GM08714 (cell line): ENCODE data around the gene DCTN3.

Experiments used
- H3K4me3 ChIP-seq: fragments of 200-500 bp; sonication (Bioruptor generic); 2 replicates; pipeline ENCODE4 v1.5.1; 2014; ENCODE audit warnings: mild to moderate bottlenecking, low read length, inconsistent platforms
- ZNF274 ChIP-seq: IDR thresholded peaks from 2 replicates; pipeline ENCODE4 v1.6.1; 2012; ENCODE audit warnings: mild to moderate bottlenecking, low read depth, low read length

The DCTN3 gene

GRCh38 chr9:34600908-34601307, 19.4 kb downstream of the DCTN3 start:
- no peak for TF ChIP-seq ZNF274
- no peak overlapping the region for H3K4me3 ChIP-seq

GRCh38 chr9:34599546-34599945, 20.7 kb downstream of the DCTN3 start:
- H3K4me3 ChIP-seq: no peak overlapping the region
- TF ChIP-seq ZNF274: no peak

DNA sequence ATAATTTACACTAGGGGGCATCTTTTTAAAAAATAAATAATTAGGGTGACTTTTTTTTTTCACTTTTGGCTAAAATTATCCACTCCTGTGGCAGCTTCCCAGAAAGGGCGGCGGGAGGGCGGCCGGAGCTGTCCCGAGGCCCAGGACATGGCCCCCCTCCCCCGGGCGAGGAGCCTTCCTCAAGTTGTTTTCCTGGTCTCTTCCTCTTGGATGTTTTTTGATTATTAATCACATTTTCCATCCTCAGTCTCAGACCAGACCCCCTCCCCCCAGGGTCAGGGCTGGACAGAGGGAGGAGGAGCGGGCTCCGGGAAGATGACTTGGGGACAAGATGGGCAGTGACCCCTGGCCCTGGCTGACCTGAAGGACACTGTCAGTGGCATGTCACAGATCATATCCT, 26.1 kb downstream of the DCTN3 start:
- H3K4me3 ChIP-seq: no peak overlapping the region
- no peak for TF ChIP-seq ZNF274

DNA sequence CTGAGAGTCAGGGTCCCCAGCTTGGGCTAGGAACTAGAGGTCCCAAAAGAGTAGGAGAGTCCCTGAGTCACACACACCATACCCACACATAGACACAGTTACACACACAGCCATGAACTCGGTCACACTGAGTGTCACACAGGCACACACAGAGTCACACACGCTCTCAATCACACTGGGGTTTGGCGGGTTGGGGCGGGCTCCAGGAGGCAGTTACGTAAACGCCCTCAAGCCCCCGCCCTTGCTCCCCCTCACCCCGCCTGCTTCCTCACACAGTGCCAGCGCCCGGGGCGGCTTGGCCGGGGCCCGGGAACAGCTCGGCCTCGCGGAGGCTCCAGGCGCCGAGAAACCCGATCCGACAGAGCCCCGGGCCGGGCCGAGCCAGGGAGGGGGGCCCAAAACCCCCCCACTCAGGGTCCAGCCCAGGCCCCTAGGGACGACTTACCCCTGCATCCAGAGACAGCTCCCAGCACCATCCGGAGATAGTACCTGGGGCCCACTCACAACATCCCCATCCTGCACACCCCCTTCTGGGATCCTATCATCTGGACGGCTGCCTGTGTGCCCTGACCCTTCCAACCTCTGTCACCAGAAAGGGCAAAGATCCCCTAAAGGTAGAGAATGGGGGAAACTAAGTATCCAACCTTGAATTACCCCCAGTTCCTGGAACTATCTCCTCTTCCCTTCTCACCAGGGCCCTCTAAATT, 27.2 kb downstream of the DCTN3 start:
- no peak overlapping the region for H3K4me3 ChIP-seq
- no peak for TF ChIP-seq ZNF274

DNA sequence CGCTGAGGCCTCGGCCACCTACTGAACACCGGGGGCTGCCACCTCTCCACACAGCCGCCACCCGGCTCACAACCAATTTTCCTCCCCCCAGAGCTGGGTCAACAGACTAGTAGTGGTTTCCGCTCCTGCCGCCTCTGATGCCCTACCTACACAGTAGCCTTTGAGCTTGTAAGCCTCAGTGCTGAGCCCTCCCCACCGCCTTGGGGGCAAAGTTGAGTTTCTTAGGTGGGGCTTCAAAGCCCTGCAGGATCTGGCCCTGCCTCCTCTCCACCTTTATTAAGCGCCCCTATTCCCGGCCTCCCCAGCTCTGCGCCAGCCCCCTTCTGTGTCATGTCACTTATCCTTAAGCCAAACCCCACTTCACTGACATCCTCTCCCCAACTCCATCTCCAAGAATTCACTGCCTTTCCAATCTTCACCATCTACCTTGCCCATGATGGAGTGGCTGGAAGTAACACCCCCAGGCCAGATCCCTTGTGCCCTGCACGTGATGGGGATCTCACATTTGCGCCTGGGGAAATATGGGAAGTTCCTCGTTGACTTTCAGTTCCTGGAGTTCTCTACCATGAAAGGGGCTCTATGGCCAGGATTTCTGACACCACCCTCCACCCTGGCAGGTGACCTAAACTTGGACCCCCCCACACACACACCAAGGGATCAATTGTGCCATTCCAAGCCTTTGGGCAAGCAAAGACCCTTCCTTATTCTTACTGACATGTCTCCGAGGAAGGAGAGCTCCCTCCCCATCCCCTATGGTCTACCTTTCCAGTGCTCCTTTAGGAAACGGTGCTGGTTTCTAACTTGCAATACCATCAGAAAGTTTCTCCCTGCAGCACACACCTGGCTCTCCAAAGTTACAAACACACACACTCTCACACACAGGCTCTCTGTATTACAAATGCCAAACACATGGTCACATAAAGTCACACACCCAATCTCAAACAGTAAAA, 28.1 kb downstream of the DCTN3 start:
- no peak overlapping the region for H3K4me3 ChIP-seq
- no peak for TF ChIP-seq ZNF274

- H3K4me3 ChIP-seq: no peak overlapping the region
- TF ChIP-seq ZNF274: no peak
Observed at GRCh38 chr9:34591248-34591916, 28.9 kb downstream of the DCTN3 start.

GRCh38 chr9:34590381-34591247, 29.7 kb downstream of the DCTN3 start:
- no peak for TF ChIP-seq ZNF274
- no peak overlapping the region for H3K4me3 ChIP-seq

DNA sequence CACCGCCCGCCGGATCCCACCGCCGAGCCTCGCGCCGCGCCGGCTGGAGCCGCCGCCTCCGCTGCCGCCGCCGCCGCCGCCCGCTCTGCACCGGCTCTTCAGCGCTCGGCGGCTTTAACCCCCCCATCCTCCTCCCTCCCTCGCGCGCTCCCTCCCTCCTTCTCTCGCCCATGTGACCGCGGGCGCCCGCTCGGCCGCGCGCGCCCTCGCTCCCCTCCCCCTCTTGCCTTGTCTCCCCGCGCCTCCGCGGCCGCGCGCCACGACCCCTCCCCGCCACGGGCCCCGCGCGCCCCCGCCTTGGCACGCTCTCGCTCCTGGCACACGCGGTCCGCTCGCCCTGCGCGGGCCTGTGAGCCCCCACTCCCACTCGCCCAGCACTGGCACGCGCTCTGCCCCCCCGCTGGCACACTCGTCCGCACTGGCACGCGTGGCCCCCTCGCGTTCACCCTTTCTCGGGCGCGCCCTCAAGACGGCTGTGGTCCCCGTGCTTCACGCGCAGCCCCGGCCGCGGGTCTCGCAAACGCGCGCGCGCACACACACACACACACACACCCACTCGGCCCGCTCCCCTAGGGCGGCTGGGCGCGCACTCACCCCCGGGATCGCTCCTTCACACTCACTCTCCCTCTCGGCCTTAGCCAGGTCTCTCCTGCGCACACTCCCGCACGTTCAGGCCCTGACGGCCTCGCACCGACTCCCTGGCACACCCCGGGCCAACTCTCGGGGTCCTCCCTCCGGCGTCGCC, 30.5 kb downstream of the DCTN3 start, which contains the start of gene CNTFR:
Gene CNTFR (minus strand): TSS at position 89 of the 745 bp plus-strand sequence. CDS start 20,743 bp downstream, outside the sequence.
- TF ChIP-seq ZNF274: no peak
- no peak within 1 kb of the TSS for H3K4me3 ChIP-seq

DNA sequence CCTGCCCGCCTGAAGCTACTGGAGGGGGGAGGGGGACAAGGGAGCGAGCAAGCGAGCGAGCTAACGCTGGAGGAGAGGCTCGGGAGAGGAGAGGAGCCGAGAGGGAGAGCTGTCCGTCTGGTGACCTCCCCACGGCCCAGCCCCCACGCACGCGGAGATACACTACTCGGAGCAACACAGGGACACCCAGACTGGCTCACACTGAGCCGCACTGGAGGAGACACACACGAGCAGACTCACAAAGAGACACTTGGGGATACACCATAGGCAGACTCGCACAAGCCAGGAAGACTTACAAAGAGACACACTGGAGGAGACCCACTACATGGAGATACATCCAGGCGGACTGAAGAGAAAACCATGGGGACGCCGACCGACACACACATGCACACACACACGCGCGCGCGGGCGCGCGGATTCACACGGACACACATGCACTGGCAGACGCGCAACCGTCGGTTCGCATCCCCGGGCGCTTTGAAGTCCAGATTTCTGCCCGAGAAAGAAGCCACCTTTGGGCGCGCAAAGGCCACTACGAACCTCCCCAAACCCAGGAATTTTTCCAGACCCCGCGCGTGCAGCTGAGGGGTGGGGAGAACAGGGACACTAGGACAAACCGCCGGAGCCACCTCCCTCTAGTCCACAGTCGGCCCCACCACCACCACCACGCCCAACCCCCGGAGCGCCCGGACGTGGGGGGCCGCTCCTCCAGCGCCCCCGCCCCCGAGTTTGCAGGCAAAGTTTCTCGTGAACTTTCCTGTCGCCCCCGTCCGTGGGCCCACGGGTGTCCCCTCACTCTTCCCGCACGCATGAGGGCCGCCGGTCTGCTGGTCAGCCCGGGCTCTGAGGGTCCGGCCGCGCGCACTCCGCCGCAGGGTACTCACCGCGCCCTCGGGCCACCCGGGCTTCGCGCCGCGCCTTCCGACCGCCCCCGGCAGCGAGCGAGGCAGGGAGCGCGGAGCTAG, 31.3 kb downstream of the DCTN3 start:
- TF ChIP-seq ZNF274: no peak
- no peak overlapping the region for H3K4me3 ChIP-seq

- H3K4me3 ChIP-seq: no peak overlapping the region
- no peak for TF ChIP-seq ZNF274
Observed at GRCh38 chr9:34587271-34587670, 33.0 kb downstream of the DCTN3 start.

- no peak for TF ChIP-seq ZNF274
- no peak overlapping the region for H3K4me3 ChIP-seq
Observed at GRCh38 chr9:34585946-34586669, 34.2 kb downstream of the DCTN3 start.
